H9 (cell line): ENCODE measurements around the gene CCSER1. TPM values are rescaled to one million over a fixed set of nuclear protein-coding genes. Genes with fewer than 3 reads are reported as not detected.

ENCODE experiments used
- DNase-seq: peaks from one replicate; pipeline ENCODE4 v3.0.0-alpha.2; 2017
- H2AFZ ChIP-seq: one replicate; pipeline ENCODE4 v1.6.1; 2013; ENCODE audit warnings: mild to moderate bottlenecking, low read length, control low read depth, moderate library complexity
- H2AK5ac ChIP-seq: 2 replicates; pipeline ENCODE4 v1.6.1; 2013; ENCODE audit warnings: low read length, control low read depth, mixed read lengths; ENCODE audit not compliant: insufficient read length
- H2BK120ac ChIP-seq: one replicate; pipeline ENCODE4 v1.6.1; 2013; ENCODE audit warnings: low read depth, mild to moderate bottlenecking, low read length, control low read depth, inconsistent platforms; ENCODE audit not compliant: poor library complexity, severe bottlenecking
- H2BK12ac ChIP-seq: 2 replicates; pipeline ENCODE4 v1.6.1; 2013; ENCODE audit warnings: low read length, control low read depth, mixed read lengths, low read depth; ENCODE audit not compliant: insufficient read length
- H2BK15ac ChIP-seq: 2 replicates; pipeline ENCODE4 v1.6.1; 2013; ENCODE audit warnings: low read depth, low read length, control low read depth
- H2BK20ac ChIP-seq: one replicate; pipeline ENCODE4 v1.6.1; 2013; ENCODE audit warnings: low read depth, mild to moderate bottlenecking, low read length, control low read depth, inconsistent platforms; ENCODE audit not compliant: poor library complexity, severe bottlenecking
- H2BK5ac ChIP-seq: 2 replicates; pipeline ENCODE4 v1.6.1; 2013; ENCODE audit warnings: low read length, control low read depth, mixed read lengths; ENCODE audit not compliant: insufficient read length
- H3K14ac ChIP-seq: 2 replicates; pipeline ENCODE4 v1.6.1; 2013; ENCODE audit warnings: low read length, control low read depth; ENCODE audit not compliant: insufficient read depth
- H3K18ac ChIP-seq: 2 replicates; pipeline ENCODE4 v1.6.1; 2013; ENCODE audit warnings: low read depth, mild to moderate bottlenecking, mixed read lengths, low read length, control low read depth; ENCODE audit not compliant: insufficient read length
- H3K23ac ChIP-seq: 2 replicates; pipeline ENCODE4 v1.6.1; 2013; ENCODE audit warnings: low read length, control low read depth, mixed read lengths, low read depth; ENCODE audit not compliant: insufficient read length
- H3K23me2 ChIP-seq: 2 replicates; pipeline ENCODE4 v1.6.1; 2013; ENCODE audit warnings: low read depth, mild to moderate bottlenecking, mixed read lengths, low read length, control low read depth; ENCODE audit not compliant: insufficient read length, poor library complexity, severe bottlenecking
- H3K27ac ChIP-seq: 2 replicates; pipeline ENCODE4 v1.5.1; 2013; ENCODE audit warnings: low read length, control low read depth, mixed read lengths, low read depth; ENCODE audit not compliant: insufficient read length
- H3K27me3 ChIP-seq: 2 replicates; pipeline ENCODE4 v1.6.1; 2013; ENCODE audit warnings: low read length, control low read depth, inconsistent platforms; ENCODE audit not compliant: insufficient read depth
- H3K4ac ChIP-seq: 2 replicates; pipeline ENCODE4 v1.6.1; 2013; ENCODE audit warnings: low read depth, mild to moderate bottlenecking, control low read depth, inconsistent platforms, low read length, moderate library complexity
- H3K4me1 ChIP-seq: 2 replicates; pipeline ENCODE4 v1.6.1; 2013; ENCODE audit warnings: low read length, control low read depth, inconsistent platforms; ENCODE audit not compliant: insufficient read depth
- H3K4me2 ChIP-seq: 2 replicates; pipeline ENCODE4 v1.6.1; 2013; ENCODE audit warnings: low read length, control low read depth, mixed read lengths; ENCODE audit not compliant: insufficient read length, insufficient read depth
- H3K56ac ChIP-seq: 2 replicates; pipeline ENCODE4 v1.6.1; 2013; ENCODE audit warnings: low read depth, mild to moderate bottlenecking, mixed read lengths, low read length, control low read depth; ENCODE audit not compliant: insufficient read length
- H3K79me1 ChIP-seq: 2 replicates; pipeline ENCODE4 v1.6.1; 2013; ENCODE audit warnings: low read depth, mild to moderate bottlenecking, moderate library complexity, low read length, control low read depth, inconsistent platforms; ENCODE audit not compliant: insufficient read depth, poor library complexity, severe bottlenecking
- H3K79me2 ChIP-seq: 2 replicates; pipeline ENCODE4 v1.6.1; 2013; ENCODE audit warnings: low read length, control low read depth, inconsistent platforms; ENCODE audit not compliant: insufficient read depth
- H3K9ac ChIP-seq: 2 replicates; pipeline ENCODE4 v1.6.1; 2013; ENCODE audit warnings: low read length, control low read depth, mixed read lengths; ENCODE audit not compliant: insufficient read length; ENCODE audit errors: extremely low read depth
- H3K9me3 ChIP-seq: one replicate; pipeline ENCODE4 v1.6.1; 2013; ENCODE audit warnings: low read depth, low read length, inconsistent platforms; ENCODE audit not compliant: control insufficient read depth
- H3T11ph ChIP-seq: one replicate; pipeline ENCODE4 v1.6.1; 2013; ENCODE audit warnings: mild to moderate bottlenecking, low read length, control low read depth, inconsistent platforms
- H4K20me1 ChIP-seq: one replicate; pipeline ENCODE4 v1.6.1; 2013; ENCODE audit not compliant: control insufficient read depth, insufficient read length, insufficient read depth
- H4K5ac ChIP-seq: 2 replicates; pipeline ENCODE4 v1.6.1; 2013; ENCODE audit warnings: low read depth, mild to moderate bottlenecking, mixed read lengths, low read length, control low read depth; ENCODE audit not compliant: insufficient read length
- H4K8ac ChIP-seq: replicated peaks from 2 replicates; pipeline ENCODE4 v1.6.1; 2013; ENCODE audit warnings: low read length, control low read depth, mixed read lengths, low read depth; ENCODE audit not compliant: insufficient read length
- H4K91ac ChIP-seq: 2 replicates; pipeline ENCODE4 v1.6.1; 2013; ENCODE audit warnings: low read depth, mild to moderate bottlenecking, moderate library complexity, mixed read lengths, low read length, control low read depth; ENCODE audit not compliant: insufficient read length
- H3K27ac Mint-ChIP-seq, 3 experiments: 2 replicates in 2 of 3; 3 replicates in 1 of 3; pipeline ENCODE4 v1.8.0; 2020 to 2021; ENCODE audit warnings: mixed read lengths in 3 of 3, mild to moderate bottlenecking in 1 of 3, moderate library complexity in 1 of 3
- H3K27me3 Mint-ChIP-seq: 2 replicates; pipeline ENCODE4 v1.8.0; 2021; ENCODE audit warnings: low read depth, mild to moderate bottlenecking, moderate library complexity, mixed read lengths
- H3K36me3 Mint-ChIP-seq, 3 experiments: 2 replicates in 2 of 3; 3 replicates in 1 of 3; pipeline ENCODE4 v1.8.0; 2020 to 2021; ENCODE audit warnings: low read depth in 3 of 3, mixed read lengths in 3 of 3; ENCODE audit not compliant: insufficient read depth in 1 of 3
- H3K4me1 Mint-ChIP-seq, 2 experiments: 2 replicates each; pipeline ENCODE4 v1.8.0; 2020; ENCODE audit warnings: mixed read lengths in 2 of 2
- H3K4me3 Mint-ChIP-seq, 2 experiments: 2 replicates in 1 of 2; 3 replicates in 1 of 2; pipeline ENCODE4 v1.8.0; 2020 to 2021; ENCODE audit warnings: mild to moderate bottlenecking in 2 of 2, mixed read lengths in 2 of 2, moderate library complexity in 1 of 2
- H3K9me3 Mint-ChIP-seq, 2 experiments: 2 replicates in 1 of 2; 3 replicates in 1 of 2; pipeline ENCODE4 v1.8.0; 2020; ENCODE audit warnings: mild to moderate bottlenecking in 2 of 2, mixed read lengths in 2 of 2, moderate library complexity in 1 of 2
- CTCF ChIP-seq: fragments of 200-600 bp; sonication (generic); conservative IDR thresholded peaks from 3 replicates; pipeline ENCODE4 v1.8.0; 2021; ENCODE audit warnings: antibody characterized with exemption, mild to moderate bottlenecking
- WGBS: extraction: QIAGEN DNeasy Blood & Tissue Kit; methylation state at CpG from one replicate; pipeline ENCODE4 v1.1.7; 2013; ENCODE audit warnings: missing lambda C conversion rate, low lambda C conversion rate, mixed read lengths; ENCODE audit not compliant: insufficient read length; ENCODE audit errors: extremely low coverage; 5-methylcytosine and 5-hydroxymethylcytosine counted together
- total RNA-seq: library from RNA; stranded (reverse); gene quantifications from 2 replicates; pipeline ENCODE4 v1.2.1, GENCODE V29; 2021

Gene CCSER1
- total RNA-seq, 1 experiment from 2014 or later = 0.37 TPM

GRCh38 chr4:90081432-90082144 is 45.6 kb upstream of the CCSER1 start:
- no peaks in the 10 kb centered on the region for H3K36me3 Mint-ChIP-seq
- Histone ChIP-seq H4K8ac (no peak overlapping the region), H2BK15ac (no peak overlapping the region), H2BK12ac (no peak overlapping the region), H3K79me1 (no peaks in the 10 kb centered on the region), H2BK120ac (no peak overlapping the region), H3K4me1 (no peaks in the 10 kb centered on the region; the same call in 1 of the 2 replicates), H3K23ac (no peak overlapping the region), H2AFZ (peak overlapping the region; percentile 29), H3K27ac (no peak overlapping the region), H4K5ac (no peak overlapping the region), H4K20me1 (no peaks in the 10 kb centered on the region), H3K4ac (no peak overlapping the region), H3K23me2 (no peaks in the 10 kb centered on the region), H3K56ac (no peak overlapping the region), H2BK5ac (no peak overlapping the region), H3K9ac (no peak overlapping the region), H3K4me2 (no peak overlapping the region), H2BK20ac (no peak overlapping the region), H3K79me2 (no peaks in the 10 kb centered on the region), H3K9me3 (no peaks in the 10 kb centered on the region), H3T11ph (no peak overlapping the region), H3K14ac (no peak overlapping the region), H4K91ac (no peak overlapping the region), H2AK5ac (no peak overlapping the region), H3K27me3 (no peaks in the 10 kb centered on the region), H3K18ac (no peak overlapping the region)
- H3K4me1 Mint-ChIP-seq = peaks cover 0 to 11% of the 10 kb centered on the region in 2 experiments; a peak in 2 of 4 replicates
- H3K27me3 Mint-ChIP-seq = no peaks in the 10 kb centered on the region
- H3K4me3 Mint-ChIP-seq = no peak overlapping the region
- H3K27ac Mint-ChIP-seq = no peak overlapping the region
- DNase-seq = no peak
- no peaks in the 10 kb centered on the region for H3K9me3 Mint-ChIP-seq
- no peak for TF ChIP-seq CTCF
- WGBS = no CpG with 5 or more reads among the region's 8 CpGs
